OCI-LY1 (cell line): ENCODE data around the gene FNIP1.
"Not testable (repeated sequence)": the region's sequence is repeated elsewhere in the genome, so short reads cannot be mapped to it uniquely, and the experiment has no call there.

Experiments used
- H2AFZ ChIP-seq: fragments of 200-600 bp; sonication (generic), shearing (Covaris generic); 2 replicates; pipeline ENCODE4 v1.6.0; 2014; ENCODE audit warnings: antibody characterized with exemption, mild to moderate bottlenecking, low read length
- H3F3A ChIP-seq: fragments of 200-600 bp; sonication (generic), shearing (Covaris generic); 2 replicates; pipeline ENCODE4 v1.6.0; 2014; ENCODE audit warnings: mild to moderate bottlenecking, antibody characterized with exemption, low read length, moderate library complexity; ENCODE audit not compliant: insufficient read depth
- H3K27ac ChIP-seq: fragments of 200-600 bp; sonication (generic); 2 replicates; pipeline ENCODE4 v1.5.1; 2014; ENCODE audit warnings: low read length, mixed run types, mild to moderate bottlenecking, low read depth; ENCODE audit not compliant: poor library complexity, severe bottlenecking
- H3K27me3 ChIP-seq: fragments of 200-600 bp; sonication (generic); 2 replicates; pipeline ENCODE4 v1.6.0; 2014; ENCODE audit warnings: antibody characterized with exemption, mild to moderate bottlenecking, low read length, moderate library complexity; ENCODE audit not compliant: insufficient read depth
- H3K36me3 ChIP-seq: fragments of 200-600 bp; sonication (generic); 2 replicates; pipeline ENCODE4 v1.6.1; 2014; ENCODE audit warnings: mild to moderate bottlenecking, antibody characterized with exemption, low read length, moderate library complexity, mixed read lengths; ENCODE audit not compliant: insufficient read depth
- H3K4me1 ChIP-seq: fragments of 200-600 bp; sonication (generic); 2 replicates; pipeline ENCODE4 v1.5.1; 2014; ENCODE audit warnings: mild to moderate bottlenecking, low read length, moderate library complexity; ENCODE audit not compliant: insufficient read depth, severe bottlenecking
- H3K4me2 ChIP-seq: fragments of 200-600 bp; sonication (generic), shearing (Covaris generic); 2 replicates; pipeline ENCODE4 v1.6.1; 2014; ENCODE audit warnings: low read length
- H3K4me3 ChIP-seq: fragments of 200-600 bp; sonication (generic); 2 replicates; pipeline ENCODE4 v1.5.1; 2014; ENCODE audit warnings: low read length, low read depth, mild to moderate bottlenecking, mixed read lengths; ENCODE audit not compliant: poor library complexity, severe bottlenecking
- H3K79me2 ChIP-seq: fragments of 200-600 bp; shearing (Covaris generic); 2 replicates; pipeline ENCODE4 v1.6.1; 2016; ENCODE audit warnings: mixed run types, low read length, mixed read lengths; ENCODE audit not compliant: insufficient read depth
- H3K9ac ChIP-seq: fragments of 200-600 bp; sonication (generic), shearing (Covaris generic); 2 replicates; pipeline ENCODE4 v1.6.1; 2014; ENCODE audit warnings: mild to moderate bottlenecking, low read length, mixed read lengths
- H3K9me2 ChIP-seq: fragments of 200-600 bp; sonication (generic), shearing (Covaris generic); 2 replicates; pipeline ENCODE4 v1.6.1; 2014; ENCODE audit warnings: low read depth, mild to moderate bottlenecking, low read length, mixed read lengths
- H3K9me3 ChIP-seq: fragments of 200-600 bp; shearing (Covaris generic); 2 replicates; pipeline ENCODE4 v1.6.1; 2014; ENCODE audit warnings: low read length, mixed read lengths
- H4K20me1 ChIP-seq: fragments of 200-600 bp; sonication (generic), shearing (Covaris generic); 2 replicates; pipeline ENCODE4 v1.6.0; 2016; ENCODE audit warnings: mild to moderate bottlenecking, low read length; ENCODE audit not compliant: insufficient read depth
- CTCF ChIP-seq: fragments of 200-600 bp; sonication (generic), shearing (Covaris generic); IDR thresholded peaks from 2 replicates; pipeline ENCODE4 v1.5.1; 2017; ENCODE audit warnings: mild to moderate bottlenecking, antibody characterized with exemption, low read length, moderate library complexity, mixed read lengths
- EZH2 ChIP-seq: fragments of 200-600 bp; sonication (generic), shearing (Covaris generic); IDR thresholded peaks from 2 replicates; pipeline ENCODE4 v1.8.0; 2017; ENCODE audit warnings: borderline replicate concordance, mixed run types, mild to moderate bottlenecking, antibody characterized with exemption, low read length, moderate library complexity, mixed read lengths

Gene FNIP1

DNA sequence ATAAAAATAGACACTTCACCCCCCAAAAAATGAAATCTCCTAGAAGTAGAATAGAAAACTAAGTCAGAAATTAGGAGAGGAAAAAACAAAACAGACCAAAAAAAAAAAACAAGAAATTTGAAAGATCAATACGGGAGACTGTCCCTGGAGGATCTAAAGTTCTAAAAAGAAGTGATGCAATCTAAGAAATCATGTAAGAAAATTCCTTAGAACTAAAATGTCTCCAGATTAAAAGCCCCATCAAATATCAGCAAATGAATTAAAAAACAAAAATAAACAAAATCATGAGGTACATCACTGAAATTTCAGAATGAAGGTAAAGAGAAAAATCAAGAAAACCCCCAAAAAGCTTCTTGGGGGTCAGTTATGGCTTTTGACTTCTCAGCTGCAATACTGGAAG, 13.5 kb downstream of the FNIP1 start:
- no peak overlapping the region for H3K4me2 ChIP-seq
- no peaks in the 10 kb centered on the region for H3K4me1 ChIP-seq
- H3K4me3 ChIP-seq: no peak overlapping the region
- no peaks in the 10 kb centered on the region for H3F3A ChIP-seq
- H4K20me1 ChIP-seq: no peaks in the 10 kb centered on the region
- H2AFZ ChIP-seq: no peak overlapping the region
- H3K79me2 ChIP-seq: peaks cover 74% of the 10 kb centered on the region
- H3K36me3 ChIP-seq: peaks cover 13% of the 10 kb centered on the region
- TF ChIP-seq CTCF (no peak), EZH2 (no peak)
- H3K9me2 ChIP-seq: no peaks in the 10 kb centered on the region
- H3K27me3 ChIP-seq: no peaks in the 10 kb centered on the region
- H3K27ac ChIP-seq: no peak overlapping the region
- H3K9me3 ChIP-seq: no peaks in the 10 kb centered on the region; the same call in 1 of the 2 replicates
- no peak overlapping the region for H3K9ac ChIP-seq

- Histone ChIP-seq H3K9me3 (no peaks in the 10 kb centered on the region; the same call in 1 of the 2 replicates), H3K9me2 (no peaks in the 10 kb centered on the region), H3F3A (no peaks in the 10 kb centered on the region), H3K27me3 (no peaks in the 10 kb centered on the region), H3K9ac (no peak overlapping the region), H3K4me1 (no peaks in the 10 kb centered on the region), H2AFZ (no peak overlapping the region), H3K4me2 (no peak overlapping the region), H3K4me3 (no peak overlapping the region), H3K79me2 (peaks cover 74% of the 10 kb centered on the region), H3K36me3 (peaks cover 13% of the 10 kb centered on the region), H3K27ac (no peak overlapping the region), H4K20me1 (no peaks in the 10 kb centered on the region; the same call in 1 of the 2 replicates)
- TF ChIP-seq EZH2: no peak
These were observed 14.1 kb downstream of the FNIP1 start for GRCh38 chr5:131782717-131783116.

DNA sequence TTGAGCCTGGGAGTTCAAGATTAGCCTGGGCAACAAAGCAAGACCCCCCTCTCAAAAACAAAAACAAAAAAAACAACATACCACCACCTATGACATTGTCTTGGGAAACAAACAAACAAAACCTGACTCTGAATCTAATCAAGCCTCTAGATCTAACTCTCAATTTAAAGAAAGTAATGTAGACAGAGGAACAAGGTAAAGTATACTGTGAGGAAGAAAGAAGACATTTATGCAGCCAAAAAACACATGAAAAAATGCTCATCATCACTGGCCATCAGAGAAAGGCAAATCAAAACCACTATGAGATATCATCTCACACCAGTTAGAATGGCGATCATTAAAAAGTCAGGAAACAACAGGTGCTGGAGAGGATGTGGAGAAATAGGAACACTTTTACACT, 18.7 kb downstream of the FNIP1 start:
- H3K4me3 ChIP-seq, H3K9ac ChIP-seq, H3K9me2 ChIP-seq, H3K9me3 ChIP-seq, H3F3A ChIP-seq, H3K27me3 ChIP-seq, H3K27ac ChIP-seq, H2AFZ ChIP-seq, H4K20me1 ChIP-seq, H3K4me1 ChIP-seq, H3K4me2 ChIP-seq: not testable (repeated sequence)
- Histone ChIP-seq H3K79me2 (peaks cover 71% of the 10 kb centered on the region), H3K36me3 (peaks cover 12% of the 10 kb centered on the region)

GRCh38 chr5:131776450-131776849, 20.4 kb downstream of the FNIP1 start:
- no peaks in the 10 kb centered on the region for H3K27me3 ChIP-seq
- H4K20me1 ChIP-seq: no peaks in the 10 kb centered on the region; the same call in 1 of the 2 replicates
- no peak overlapping the region for H3K27ac ChIP-seq
- H3K4me3 ChIP-seq: no peak overlapping the region
- H3K4me2 ChIP-seq: no peak overlapping the region
- peaks cover 69% of the 10 kb centered on the region for H3K79me2 ChIP-seq
- no peaks in the 10 kb centered on the region for H3K9me2 ChIP-seq
- H2AFZ ChIP-seq: no peak overlapping the region
- no peak overlapping the region for H3K9ac ChIP-seq
- H3K36me3 ChIP-seq: no peaks in the 10 kb centered on the region
- H3K4me1 ChIP-seq: no peaks in the 10 kb centered on the region
- H3F3A ChIP-seq: no peaks in the 10 kb centered on the region
- no peaks in the 10 kb centered on the region for H3K9me3 ChIP-seq
- TF ChIP-seq EZH2 (no peak), CTCF (no peak)
